IMR-90 (cell line): Measurements from ENCODE around the gene MYO3B. TPM values are rescaled to one million over a fixed set of nuclear protein-coding genes. Genes with fewer than 3 reads are reported as not detected.
A peak's percentile ranks its signal among the peaks of the same experiment; 100 is the strongest.

Experiments used
- ATAC-seq: fragments of 200-7000 bp; cut with Tn5 transposase; 2 replicates; pipeline ENCODE4 v1.9.1; 2020; ENCODE audit warnings: low read depth, mild to moderate bottlenecking, moderate library complexity
- BruUV-seq: library from RNA; stranded (reverse); fragments of 400-500 nt; replicated peaks from 2 replicates; lab custom pipeline; 2021; lab: Mats Ljungman, UMichigan
- CTCF ChIA-PET: fragments of 300-600 bp; formaldehyde crosslinking; extraction: SDS; loops from one replicate; lab custom pipeline; 2021; ENCODE audit warnings: antibody characterized with exemption; lab: Yijun Ruan, JAX
- POLR2A ChIA-PET: fragments of 300-600 bp; sonication (Branson Sonifier 250); formaldehyde crosslinking; loops from one replicate; lab custom pipeline; 2022; ENCODE audit warnings: antibody characterized with exemption; ENCODE audit not compliant: unreplicated experiment; lab: Charles Lee
- DNase-seq: peaks from one replicate; pipeline ENCODE4 v3.0.0; 2013
- H2AFZ ChIP-seq: replicated peaks from 2 replicates; pipeline ENCODE3; 2013; ENCODE audit warnings: low read length, mild to moderate bottlenecking; ENCODE audit not compliant: poor library complexity
- H2AK5ac ChIP-seq: 2 replicates; pipeline ENCODE4 v1.6.1; 2013; ENCODE audit warnings: low read depth, low read length, inconsistent platforms
- H2AK9ac ChIP-seq: replicated peaks from 2 replicates; pipeline ENCODE3; 2013; ENCODE audit warnings: mild to moderate bottlenecking, low read depth, low read length, moderate library complexity; ENCODE audit not compliant: poor library complexity
- H2BK120ac ChIP-seq: 2 replicates; pipeline ENCODE4 v1.6.1; 2013; ENCODE audit warnings: low read depth, low read length, inconsistent platforms
- H2BK15ac ChIP-seq: 3 replicates; pipeline ENCODE4 v1.6.1; 2013; ENCODE audit warnings: low read depth, low read length, inconsistent platforms
- H2BK20ac ChIP-seq: 2 replicates; pipeline ENCODE4 v1.6.1; 2013; ENCODE audit warnings: low read depth, mild to moderate bottlenecking, inconsistent platforms, low read length, moderate library complexity
- H2BK5ac ChIP-seq: 2 replicates; pipeline ENCODE4 v1.6.1; 2013; ENCODE audit warnings: mild to moderate bottlenecking, low read depth, low read length, inconsistent platforms; ENCODE audit not compliant: poor library complexity, severe bottlenecking
- H3K14ac ChIP-seq: replicated peaks from 2 replicates; pipeline ENCODE4 v1.6.1; 2013; ENCODE audit warnings: low read depth, low read length, inconsistent platforms
- H3K18ac ChIP-seq: 2 replicates; pipeline ENCODE4 v1.6.1; 2013; ENCODE audit warnings: low read depth, low read length, control low read depth
- H3K23ac ChIP-seq: 2 replicates; pipeline ENCODE4 v1.6.1; 2013; ENCODE audit warnings: low read depth, low read length, inconsistent platforms
- H3K27ac ChIP-seq: 2 replicates; pipeline ENCODE4 v1.5.1; 2013; ENCODE audit warnings: mild to moderate bottlenecking, control low read depth, low read length; ENCODE audit not compliant: insufficient read depth
- H3K27me3 ChIP-seq: 2 replicates; pipeline ENCODE4 v1.6.1; 2013; ENCODE audit warnings: low read length; ENCODE audit not compliant: control insufficient read depth, insufficient read depth
- H3K36me3 ChIP-seq: 2 replicates; pipeline ENCODE4 v1.6.1; 2013; ENCODE audit warnings: low read length, mixed read lengths; ENCODE audit not compliant: control insufficient read depth, insufficient read depth
- H3K4ac ChIP-seq: 2 replicates; pipeline ENCODE4 v1.6.1; 2013; ENCODE audit warnings: low read depth, low read length, inconsistent platforms
- H3K4me1 ChIP-seq: 2 replicates; pipeline ENCODE4 v1.6.1; 2013; ENCODE audit warnings: low read length, mixed read lengths; ENCODE audit not compliant: control insufficient read depth, insufficient read depth
- H3K4me2 ChIP-seq: 2 replicates; pipeline ENCODE4 v1.6.1; 2013; ENCODE audit warnings: low read depth, mild to moderate bottlenecking, control low read depth, low read length, moderate library complexity
- H3K4me3 ChIP-seq: 2 replicates; pipeline ENCODE4 v1.5.1; 2013; ENCODE audit warnings: low read depth, mild to moderate bottlenecking, control low read depth, low read length, moderate library complexity; ENCODE audit not compliant: insufficient read depth
- H3K56ac ChIP-seq: 2 replicates; pipeline ENCODE4 v1.6.1; 2013; ENCODE audit warnings: low read length, inconsistent platforms; ENCODE audit not compliant: insufficient read depth; ENCODE audit errors: extremely low read depth
- H3K79me1 ChIP-seq, 2 experiments: 2 replicates each; pipeline ENCODE4 v1.6.1; 2013; ENCODE audit warnings: low read length in 2 of 2, inconsistent platforms in 1 of 2, low read depth in 1 of 2
- H3K9ac ChIP-seq: 2 replicates; pipeline ENCODE4 v1.6.1; 2013; ENCODE audit warnings: low read depth, low read length, control low read depth
- H3K9me1 ChIP-seq: 2 replicates; pipeline ENCODE4 v1.6.1; 2013; ENCODE audit warnings: low read length, inconsistent platforms; ENCODE audit not compliant: insufficient read depth
- H3K9me3 ChIP-seq: 2 replicates; pipeline ENCODE4 v1.6.1; 2013; ENCODE audit warnings: low read length; ENCODE audit not compliant: control insufficient read depth, insufficient read depth
- H4K20me1 ChIP-seq: 2 replicates; pipeline ENCODE4 v1.6.1; 2013; ENCODE audit warnings: low read length, inconsistent platforms; ENCODE audit not compliant: insufficient read depth
- H4K5ac ChIP-seq: 2 replicates; pipeline ENCODE4 v1.6.1; 2013; ENCODE audit warnings: mild to moderate bottlenecking, low read depth, low read length, control low read depth
- H4K8ac ChIP-seq, 2 experiments: 2 replicates each; pipeline ENCODE4 v1.6.1; 2013; ENCODE audit warnings: low read depth in 2 of 2, low read length in 2 of 2, control low read depth in 1 of 2, inconsistent platforms in 1 of 2
- H4K91ac ChIP-seq: 2 replicates; pipeline ENCODE4 v1.6.1; 2013; ENCODE audit warnings: low read depth, low read length, inconsistent platforms; ENCODE audit not compliant: insufficient read depth
- CTCF ChIP-seq: conservative IDR thresholded peaks from 2 replicates; pipeline ENCODE4 v1.5.1; 2012; ENCODE audit warnings: mild to moderate bottlenecking, low read depth, low read length, improper control_type of control experiment
- ELK1 ChIP-seq: fragments of 150-350 bp; IDR thresholded peaks from 2 replicates; pipeline ENCODE4 v1.6.1; 2016; ENCODE audit warnings: low read depth, mild to moderate bottlenecking, low read length, moderate library complexity, borderline replicate concordance
- NFE2L2 ChIP-seq: fragments of 150-350 bp; IDR thresholded peaks from 2 replicates; pipeline ENCODE4 v1.6.1; 2016; ENCODE audit warnings: low read depth, mild to moderate bottlenecking, low read length
- RAD21 ChIP-seq: IDR thresholded peaks from 2 replicates; pipeline ENCODE4 v1.6.1; 2012; ENCODE audit warnings: low read length, improper control_type of control experiment
- RCOR1 ChIP-seq: IDR thresholded peaks from 2 replicates; pipeline ENCODE4 v1.6.1; 2012; ENCODE audit warnings: mild to moderate bottlenecking, low read length, improper control_type of control experiment; ENCODE audit not compliant: insufficient replicate concordance
- SMC3 ChIP-seq: fragments of 150-350 bp; IDR thresholded peaks from 2 replicates; pipeline ENCODE4 v1.6.1; 2016; ENCODE audit warnings: low read depth, mild to moderate bottlenecking, antibody characterized with exemption, low read length, moderate library complexity
- WGBS, 2 experiments: methylation state at CpG; one replicate each; pipeline versions ENCODE4 v1.1.5 to v1.1.7; 2013; ENCODE audit warnings: missing lambda C conversion rate in 2 of 2; ENCODE audit not compliant: insufficient read length in 1 of 2; ENCODE audit errors: extremely low coverage in 2 of 2; 5-methylcytosine and 5-hydroxymethylcytosine counted together
- dilution Hi-C: fragments of 300-500 bp; cut with HindIII; formaldehyde crosslinking; loops from one replicate; pipeline ENCODE4 v1.14.3; 2018; ENCODE audit warnings: low sequenced_read_pairs; ENCODE audit not compliant: unreplicated experiment
- in situ Hi-C: fragments of 300-500 bp; cut with MboI; formaldehyde crosslinking; loops from 3 replicates; pipeline ENCODE4 v1.14.3; 2019; ENCODE audit warnings: low sequenced_read_pairs, inconsistent platforms, mixed read lengths
- intact Hi-C: fragments of 100-400 bp; cut with micrococcal nuclease; formaldehyde crosslinking; loops from 2 replicates; pipeline ENCODE4 v1.10.0; 2022
- polyA plus RNA-seq, 3 experiments: library from polyadenylated mRNA; depleted of rRNA; stranded (reverse); fragments of >200 nt; gene quantifications; 2 replicates each; pipeline ENCODE4 v1.2.3, GENCODE V29; 2012; ENCODE audit warnings: low replicate concordance in 1 of 3
- total RNA-seq: library from RNA; depleted of rRNA; stranded (reverse); fragments of >200 nt; gene quantifications from 2 replicates; pipeline ENCODE4 v1.2.3, GENCODE V29; 2012

The MYO3B gene
- total and polyA plus RNA-seq, 2 of the 4 experiments (the other 2 are of a cell fraction) = 0.02 TPM; not detected in 1

DNA sequence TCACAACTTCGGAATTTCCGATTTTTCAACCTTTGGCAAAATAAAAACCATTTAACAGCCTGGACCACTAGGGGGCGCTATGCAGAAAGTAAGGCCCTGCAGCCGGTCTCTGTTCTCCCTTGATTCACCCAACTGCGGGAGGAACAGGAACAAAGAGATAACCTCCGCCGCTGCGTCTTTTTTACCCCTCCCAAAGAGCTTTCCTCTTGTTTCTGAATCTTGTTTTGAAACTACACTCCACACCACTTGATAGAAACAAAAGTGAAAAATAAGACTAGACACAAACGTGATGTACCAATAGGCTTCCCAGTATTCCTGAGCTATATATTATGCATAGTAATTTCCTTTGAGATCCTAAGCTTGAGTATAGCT lies 231.2 kb downstream of the MYO3B start:
- Histone ChIP-seq H3K14ac (no peak overlapping the region), H4K91ac (no peak overlapping the region), H4K8ac (no peak overlapping the region), H2AFZ (no peak overlapping the region), H4K5ac (no peak overlapping the region), H2BK5ac (no peak overlapping the region), H3K4me2 (peak overlapping the region; percentile 78), H3K23ac (no peak overlapping the region), H3K18ac (no peak overlapping the region), H3K4me1 (no peaks in the 10 kb centered on the region), H3K27me3 (no peaks in the 10 kb centered on the region; the same call in 1 of the 2 replicates), H3K9ac (no peak overlapping the region), H3K36me3 (no peaks in the 10 kb centered on the region), H3K56ac (no peak overlapping the region), H3K9me1 (no peaks in the 10 kb centered on the region), H3K4me3 (no peak overlapping the region), H3K4ac (no peak overlapping the region), H4K20me1 (no peaks in the 10 kb centered on the region), H2BK15ac (no peak overlapping the region), H3K27ac (no peak overlapping the region), H2AK5ac (no peak overlapping the region), H2BK20ac (no peak overlapping the region), H2BK120ac (no peak overlapping the region), H3K9me3 (no peaks in the 10 kb centered on the region), H3K79me1 (no peaks in the 10 kb centered on the region), H2AK9ac (no peak overlapping the region)
- DNase-seq (peak; percentile 61), ATAC-seq (peak; percentile 62)
- WGBS, 2 experiments = 8% methylated on average over 2 of the region's 9 CpGs; no CpG with 5 or more reads in 1 of the 2 experiments
- ChIA-PET POLR2A (no interaction called here), CTCF (interaction anchor here (0.7 to 1.6 kb wide), 12 partner anchors 9 to 404 kb away, joined by 3 to 6 read pairs (median 4); no protein-coding TSS in a partner anchor)
- in situ Hi-C loops = loop anchor here (10.0 kb wide), 1 partner anchor 406 kb away; the partner anchor contains the start of gene GAD1
- TF ChIP-seq NFE2L2 (no peak), SMC3 (peak; percentile 65), ELK1 (no peak), CTCF (peak; percentile 76), RAD21 (peak; percentile 66), RCOR1 (no peak)
- BruUV-seq = no TSS peak
- intact Hi-C loops = loop anchor here (1.0 to 10.0 kb wide), 3 partner anchors 296 to 957 kb away; no protein-coding TSS in a partner anchor
- dilution Hi-C loops = loop anchor here (25.0 kb wide), 1 partner anchor 403 kb away; the partner anchor contains the start of gene GAD1
